GM21786 (cell line): ENCODE data around the gene ACVR1.

Experiments used
- ATAC-seq: cut with Tn5 transposase; IDR thresholded peaks from one replicate; pipeline ENCODE4 v1.9.1; 2021; ENCODE audit not compliant: unreplicated experiment

ACVR1 gene

GRCh38 chr2:157857881-157858280 is 18.2 kb downstream of the ACVR1 start:
- ATAC-seq: no peak

- no peak for ATAC-seq
Observed at GRCh38 chr2:157856187-157856515, 20.0 kb downstream of the ACVR1 start.

- ATAC-seq: no peak
Observed at GRCh38 chr2:157853820-157854219, 22.3 kb downstream of the ACVR1 start.

- no peak for ATAC-seq
Observed at GRCh38 chr2:157853211-157853610, 22.9 kb downstream of the ACVR1 start.

GRCh38 chr2:157849591-157849990 is 26.5 kb downstream of the ACVR1 start:
- no peak for ATAC-seq

GRCh38 chr2:157848213-157848612 is 27.9 kb downstream of the ACVR1 start:
- no peak for ATAC-seq

GRCh38 chr2:157845081-157845480 is 31.0 kb downstream of the ACVR1 start:
- ATAC-seq: no peak

- ATAC-seq: no peak
Observed at GRCh38 chr2:157843935-157844334, 32.2 kb downstream of the ACVR1 start.

- ATAC-seq: no peak
Observed at GRCh38 chr2:157843081-157843480, 33.0 kb downstream of the ACVR1 start.

- ATAC-seq: no peak
Observed at GRCh38 chr2:157842106-157842879, 33.8 kb downstream of the ACVR1 start.

GRCh38 chr2:157841485-157841884 is 34.6 kb downstream of the ACVR1 start:
- ATAC-seq: no peak

- no peak for ATAC-seq
Observed at GRCh38 chr2:157840568-157841156, 35.5 kb downstream of the ACVR1 start.

- ATAC-seq: no peak
Observed at GRCh38 chr2:157839822-157840221, 36.3 kb downstream of the ACVR1 start.

GRCh38 chr2:157839162-157839801 is 36.8 kb downstream of the ACVR1 start:
- no peak for ATAC-seq

GRCh38 chr2:157838442-157839161 is 37.5 kb downstream of the ACVR1 start:
- no peak for ATAC-seq

- no peak for ATAC-seq
Observed at GRCh38 chr2:157837851-157838441, 38.2 kb downstream of the ACVR1 start.

- ATAC-seq: no peak
Observed at GRCh38 chr2:157836531-157836930, 39.6 kb downstream of the ACVR1 start.

GRCh38 chr2:157835425-157835824 is 40.7 kb downstream of the ACVR1 start:
- ATAC-seq: no peak

- ATAC-seq: no peak
Observed at GRCh38 chr2:157835006-157835405, 41.1 kb downstream of the ACVR1 start.

GRCh38 chr2:157833721-157834120 is 42.4 kb downstream of the ACVR1 start:
- no peak for ATAC-seq

GRCh38 chr2:157831573-157832315 is 44.4 kb downstream of the ACVR1 start:
- ATAC-seq: no peak
